HCT116 (cell line): Measurements from ENCODE around the gene KIF3C. TPM values are rescaled to one million over a fixed set of nuclear protein-coding genes. Genes with fewer than 3 reads are reported as not detected.
"Not testable (repeated sequence)": the region's sequence is repeated elsewhere in the genome, so short reads cannot be mapped to it uniquely, and the experiment has no call there.

Experiments used
- ATAC-seq: fragments of 200-7000 bp; cut with Tn5 transposase; 2 replicates; pipeline ENCODE4 v1.9.1; 2020; ENCODE audit warnings: mild to moderate bottlenecking, moderate library complexity
- BruUV-seq: library from RNA; stranded (reverse); fragments of 400-500 nt; replicated peaks from 2 replicates; lab custom pipeline; 2021; lab: Mats Ljungman, UMichigan
- CTCF ChIA-PET: fragments of 300-600 bp; sonication (Branson Sonifier 250); formaldehyde crosslinking; loops from one replicate; lab custom pipeline; 2021; ENCODE audit warnings: antibody characterized with exemption; lab: Charles Lee
- POLR2A ChIA-PET: fragments of 300-600, 350-600 bp; sonication (Branson Sonifier 250); formaldehyde crosslinking; loops from one replicate; lab custom pipeline; 2021; ENCODE audit warnings: antibody characterized with exemption; lab: Charles Lee
- RAD21 ChIA-PET, 2 experiments: fragments of 300-600 bp; sonication (Branson Sonifier 250); formaldehyde crosslinking; loops; one replicate each; lab custom pipeline; 2023; ENCODE audit warnings: low total read pairs in 2 of 2; ENCODE audit not compliant: uncharacterized antibody in 2 of 2, unreplicated experiment in 2 of 2, low non-redundant PET in 1 of 2; lab: Charles Lee
- DNase-seq: peaks from one replicate; pipeline ENCODE4 v3.0.0-alpha.2; 2010; ENCODE audit warnings: low read depth, low spot score
- H2AFZ ChIP-seq: fragments of 200-600 bp; shearing (Covaris generic), sonication (generic); 2 replicates; pipeline ENCODE4 v1.6.1; 2017; ENCODE audit warnings: low read depth, mixed run types, mixed read lengths, antibody characterized with exemption, low read length; ENCODE audit not compliant: poor library complexity, severe bottlenecking
- H3K27ac ChIP-seq: 2 replicates; pipeline ENCODE4 v1.5.1; 2012; ENCODE audit warnings: low read depth, low read length
- H3K27me3 ChIP-seq: fragments of 200-600 bp; sonication (generic); 2 replicates; pipeline ENCODE4 v1.6.1; 2016; ENCODE audit warnings: mixed run types, low read length, mixed read lengths; ENCODE audit not compliant: insufficient read depth
- H3K36me3 ChIP-seq, 2 experiments: fragments of 200-500 bp in 1 of 2; fragments of 200-600 bp in 1 of 2; sonication (Bioruptor generic) in 1 of 2; sonication (generic) in 1 of 2; 2 replicates each; pipeline versions ENCODE4 v1.5.1 to v1.6.1; 2014 to 2016; ENCODE audit warnings: low read length in 2 of 2, inconsistent platforms in 1 of 2, mixed read lengths in 1 of 2, mixed run types in 1 of 2; ENCODE audit not compliant: insufficient read depth in 2 of 2, control insufficient read depth in 1 of 2
- H3K4me1 ChIP-seq, 2 experiments: fragments of 200-600 bp in 1 of 2; sonication (generic) in 1 of 2; 2 replicates each; pipeline versions ENCODE4 v1.5.1 to v1.6.1; 2012 to 2017; ENCODE audit warnings: low read length in 2 of 2, inconsistent platforms in 1 of 2, mild to moderate bottlenecking in 1 of 2, mixed read lengths in 1 of 2, mixed run types in 1 of 2, moderate library complexity in 1 of 2; ENCODE audit not compliant: insufficient read depth in 2 of 2, control insufficient read depth in 1 of 2
- H3K4me2 ChIP-seq: fragments of 200-600 bp; sonication (generic); 2 replicates; pipeline ENCODE4 v1.6.1; 2017; ENCODE audit warnings: mixed run types, low read length, mixed read lengths
- H3K4me3 ChIP-seq, 2 experiments: fragments of 200-600 bp in 1 of 2; sonication (generic) in 1 of 2; replicated peaks in 1 of 2; 2 replicates each; pipeline ENCODE4 v1.5.1; 2011 to 2016; ENCODE audit warnings: low read length in 2 of 2, control low read depth in 1 of 2, low read depth in 1 of 2, mild to moderate bottlenecking in 1 of 2, mixed read lengths in 1 of 2, mixed run types in 1 of 2
- H3K79me2 ChIP-seq: fragments of 200-600 bp; sonication (generic); 2 replicates; pipeline ENCODE4 v1.6.1; 2017; ENCODE audit warnings: mild to moderate bottlenecking, mixed run types, low read length, moderate library complexity, mixed read lengths; ENCODE audit not compliant: insufficient read depth
- H3K9ac ChIP-seq: fragments of 200-600 bp; sonication (generic); 2 replicates; pipeline ENCODE4 v1.6.1; 2016; ENCODE audit warnings: low read length, mixed read lengths
- H3K9me2 ChIP-seq: fragments of 200-600 bp; sonication (generic), shearing (Covaris generic); 2 replicates; pipeline ENCODE4 v1.6.1; 2017; ENCODE audit warnings: mixed run types, mild to moderate bottlenecking, moderate library complexity; ENCODE audit not compliant: insufficient read depth
- H3K9me3 ChIP-seq, 2 experiments: fragments of 200-500 bp in 1 of 2; fragments of 200-600 bp in 1 of 2; sonication (Bioruptor generic) in 1 of 2; sonication (generic) in 1 of 2; 2 replicates each; pipeline ENCODE4 v1.6.1; 2014 to 2017; ENCODE audit warnings: low read length in 2 of 2, mixed read lengths in 2 of 2, inconsistent platforms in 1 of 2, low read depth in 1 of 2, mild to moderate bottlenecking in 1 of 2, mixed run types in 1 of 2, moderate library complexity in 1 of 2; ENCODE audit not compliant: control insufficient read depth in 1 of 2, insufficient read depth in 1 of 2
- H4K20me1 ChIP-seq: fragments of 200-600 bp; sonication (generic), shearing (Covaris generic); 2 replicates; pipeline ENCODE4 v1.6.1; 2017; ENCODE audit warnings: mixed run types, mild to moderate bottlenecking, moderate library complexity; ENCODE audit not compliant: insufficient read depth
- CEBPB ChIP-seq: IDR thresholded peaks from 2 replicates; pipeline ENCODE4 v1.6.1; 2012; ENCODE audit warnings: low read depth
- intact Hi-C: fragments of 100-400 bp; cut with micrococcal nuclease; formaldehyde crosslinking; loops from 2 replicates; pipeline ENCODE4 v1.10.0; 2022
- total RNA-seq: library from RNA; stranded (reverse); gene quantifications from one replicate; pipeline ENCODE4 v1.2.1, GENCODE V29; 2021; ENCODE audit not compliant: unreplicated experiment

The KIF3C gene
- total RNA-seq, 1 experiment from 2014 or later, result 5.4 TPM

DNA sequence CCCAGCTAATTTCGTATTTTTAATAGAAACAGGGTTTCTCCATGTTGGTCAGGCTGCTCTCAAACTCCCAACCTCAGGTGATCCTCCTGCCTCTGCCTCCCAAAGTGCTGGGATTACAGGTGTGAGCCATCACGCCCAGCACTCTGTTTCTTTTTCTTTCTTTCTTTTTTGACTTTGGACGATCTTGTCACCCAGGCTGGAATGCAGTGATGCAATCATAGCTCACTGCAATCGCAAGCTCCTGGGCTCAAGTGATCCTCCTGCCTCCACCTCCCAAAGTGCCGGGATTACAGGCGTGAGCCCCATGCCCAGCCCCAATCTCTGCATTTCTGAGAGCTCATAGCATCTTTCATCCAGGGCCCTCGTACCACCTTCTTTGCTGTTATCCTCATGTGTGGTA, 17.1 kb upstream of the KIF3C start:
- BruUV-seq, H3K79me2 ChIP-seq, H3K4me3 ChIP-seq, RAD21 ChIA-PET, intact Hi-C loops, H3K27me3 ChIP-seq, H3K36me3 ChIP-seq, H4K20me1 ChIP-seq, H3K9ac ChIP-seq, H2AFZ ChIP-seq, H3K9me2 ChIP-seq, DNase-seq, H3K9me3 ChIP-seq, H3K27ac ChIP-seq, ATAC-seq: not testable (repeated sequence)
- peaks cover 20 to 55% of the 10 kb centered on the region in 2 experiments for H3K4me1 ChIP-seq
- TF ChIP-seq CEBPB, result peak; percentile 73
- POLR2A ChIA-PET, result interaction anchor here (1.5 kb wide), 1 partner anchor 13 kb away, joined by 4 read pairs; no protein-coding TSS in a partner anchor
- H3K4me2 ChIP-seq, result peak overlapping the region; percentile 28; the same call in 1 of the 2 replicates
- CTCF ChIA-PET, result interaction anchor here (1.5 kb wide), 1 partner anchor 8 kb away, joined by 6 read pairs; no protein-coding TSS in a partner anchor

DNA sequence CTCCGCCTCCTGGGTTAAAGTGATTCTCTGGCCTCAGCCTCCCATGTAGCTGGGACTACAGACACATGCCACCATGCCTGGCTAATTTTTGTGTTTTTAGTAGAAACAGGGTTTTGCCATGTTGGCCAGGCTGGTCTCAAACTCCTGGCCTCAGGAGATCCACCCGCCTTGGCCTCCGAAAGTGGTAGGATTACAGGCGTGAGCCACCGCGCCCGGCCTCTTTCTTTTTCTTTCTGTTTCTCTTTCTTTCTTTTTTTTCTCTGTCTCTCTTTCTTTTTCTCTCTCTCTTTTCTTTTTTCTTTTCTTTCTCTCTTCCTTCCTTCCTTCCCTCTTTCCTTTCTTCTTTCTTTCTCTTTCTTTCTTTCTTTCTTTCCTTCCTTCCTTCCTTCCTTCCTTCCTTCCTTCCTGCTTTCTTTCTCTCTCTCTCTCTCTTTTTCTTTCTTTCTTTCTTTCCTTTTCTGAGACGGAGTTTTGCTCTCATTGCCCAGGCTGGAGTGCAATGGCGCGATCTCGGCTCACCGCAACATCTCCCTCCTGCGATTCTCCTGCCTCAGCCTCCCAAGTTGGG, 16.6 kb upstream of the KIF3C start:
- ChIA-PET CTCF (interaction anchor here (1.0 kb wide), 1 partner anchor 10 kb away, joined by 3 read pairs; no protein-coding TSS in a partner anchor), POLR2A (interaction anchor here (0.6 to 1.8 kb wide), 4 partner anchors 9 to 35 kb away, joined by 3 to 7 read pairs (median 4); partner anchors contain the start of gene RAB10)
- H3K9ac ChIP-seq, H3K9me3 ChIP-seq, H3K27me3 ChIP-seq, H3K27ac ChIP-seq, H3K36me3 ChIP-seq, H2AFZ ChIP-seq, DNase-seq, H3K79me2 ChIP-seq, H3K4me3 ChIP-seq, intact Hi-C loops, ATAC-seq, BruUV-seq, H3K9me2 ChIP-seq, H4K20me1 ChIP-seq, RAD21 ChIA-PET: not testable (repeated sequence)
- Histone ChIP-seq H3K4me1 (peaks cover 20 to 55% of the 10 kb centered on the region in 2 experiments), H3K4me2 (peak overlapping the region; percentile 28; the same call in 1 of the 2 replicates)
